ENCODE results near the gene KRTAP12-2. TPM values are rescaled to one million over a fixed set of nuclear protein-coding genes. Genes with fewer than 3 reads are reported as not detected.
"Not testable (repeated sequence)": the region's sequence is repeated elsewhere in the genome, so short reads cannot be mapped to it uniquely, and the experiment has no call there.

Gene KRTAP12-2
- total RNA-seq, 1 experiment from 2014 or later: not detected

- no peak for DNase-seq (ENCODE audit: low spot score)
- TF ChIP-seq AFF4 (CRISPR knock-in tag; IDR thresholded peaks at IDR 0.05; ENCODE audit: borderline replicate concordance) (no peak), ETV6 (CRISPR knock-in tag; IDR thresholded peaks at IDR 0.05) (peak; percentile 83)
- CTCF ChIA-PET: no interaction called here
- POLR2A ChIA-PET: interaction anchor here (1.0 kb wide), 1 partner anchor 243 kb away, joined by 4 read pairs; the partner anchor contains the start of gene PTTG1IP
- no peak for ATAC-seq
- no peak overlapping the region for H3K27ac Mint-ChIP-seq
- H3K27me3 Mint-ChIP-seq (ENCODE audit: low read depth): peaks cover 5% of the 10 kb centered on the region; the same call in 1 of the 2 replicates
- peaks cover 22% of the 10 kb centered on the region for H3K36me3 Mint-ChIP-seq
- H3K9me3 Mint-ChIP-seq: peaks cover 38% of the 10 kb centered on the region
- peaks cover 3% of the 10 kb centered on the region; the same call in 1 of the 2 replicates for H3K4me1 Mint-ChIP-seq
- H3K4me3 Mint-ChIP-seq: no peak overlapping the region
Measured at GRCh38 chr21:44630440-44630839, 36.3 kb downstream of the KRTAP12-2 start.

- ChIA-PET POLR2A (no interaction called here), CTCF (no interaction called here)
- DNase-seq (ENCODE audit: low spot score): no peak
- H3K4me3 Mint-ChIP-seq: no peak overlapping the region
- TF ChIP-seq RORB (CRISPR knock-in tag; IDR thresholded peaks at IDR 0.05) (no peak), ESRRA (CRISPR knock-in tag; IDR thresholded peaks at IDR 0.05; ENCODE audit: borderline replicate concordance) (no peak), EMX1 (CRISPR knock-in tag; IDR thresholded peaks at IDR 0.05) (no peak), AR (CRISPR knock-in tag; IDR thresholded peaks at IDR 0.05) (no peak), IRF1 (CRISPR knock-in tag; IDR thresholded peaks at IDR 0.05) (no peak), ARID4B (CRISPR knock-in tag; IDR thresholded peaks at IDR 0.05; ENCODE audit: borderline replicate concordance) (no peak), MYBL2 (CRISPR knock-in tag; IDR thresholded peaks at IDR 0.05) (no peak), ZNF281 (CRISPR knock-in tag; IDR thresholded peaks at IDR 0.05) (no peak), NFYB (CRISPR knock-in tag; conservative IDR thresholded peaks at IDR 0.05; ENCODE audit: low read depth) (no peak), ZNF219 (CRISPR knock-in tag; IDR thresholded peaks at IDR 0.05; ENCODE audit: borderline replicate concordance) (no peak)
- peaks cover 46% of the 10 kb centered on the region for H3K9me3 Mint-ChIP-seq
- no peak for ATAC-seq
- peaks cover 35% of the 10 kb centered on the region for H3K36me3 Mint-ChIP-seq
- peaks cover 3% of the 10 kb centered on the region; the same call in 1 of the 2 replicates for H3K4me1 Mint-ChIP-seq
- peaks cover 7% of the 10 kb centered on the region; the same call in 1 of the 2 replicates for H3K27me3 Mint-ChIP-seq (ENCODE audit: low read depth)
- H3K27ac Mint-ChIP-seq: no peak overlapping the region
Measured at GRCh38 chr21:44628707-44629391, 37.9 kb downstream of the KRTAP12-2 start.

- H3K4me3 Mint-ChIP-seq; ATAC-seq; DNase-seq (ENCODE audit: low spot score); H3K4me1 Mint-ChIP-seq; H3K27ac Mint-ChIP-seq; POLR2A ChIA-PET; H3K27me3 Mint-ChIP-seq (ENCODE audit: low read depth): not testable (repeated sequence)
- H3K9me3 Mint-ChIP-seq: peaks cover 50% of the 10 kb centered on the region
- CTCF ChIA-PET: interaction anchor here (1.0 kb wide), 1 partner anchor 19 kb away, joined by 4 read pairs; the partner anchor contains the start of gene KRTAP10-11
- peaks cover 38% of the 10 kb centered on the region for H3K36me3 Mint-ChIP-seq
Measured at GRCh38 chr21:44627831-44628233, 38.9 kb downstream of the KRTAP12-2 start.
